WI38 (cell line): ENCODE results near the gene ASB4.

Experiments
- H3K4me3 ChIP-seq: 2 replicates; pipeline ENCODE4 v1.5.1; 2011; ENCODE audit warnings: low read depth, mild to moderate bottlenecking, control low read depth, low read length
- TF ChIP-seq, protein P1 (sequence below): IDR thresholded peaks from 2 replicates; pipeline ENCODE4 v1.5.1; 2012; ENCODE audit warnings: low read depth, mild to moderate bottlenecking, control low read depth, low read length

Gene ASB4

DNA sequence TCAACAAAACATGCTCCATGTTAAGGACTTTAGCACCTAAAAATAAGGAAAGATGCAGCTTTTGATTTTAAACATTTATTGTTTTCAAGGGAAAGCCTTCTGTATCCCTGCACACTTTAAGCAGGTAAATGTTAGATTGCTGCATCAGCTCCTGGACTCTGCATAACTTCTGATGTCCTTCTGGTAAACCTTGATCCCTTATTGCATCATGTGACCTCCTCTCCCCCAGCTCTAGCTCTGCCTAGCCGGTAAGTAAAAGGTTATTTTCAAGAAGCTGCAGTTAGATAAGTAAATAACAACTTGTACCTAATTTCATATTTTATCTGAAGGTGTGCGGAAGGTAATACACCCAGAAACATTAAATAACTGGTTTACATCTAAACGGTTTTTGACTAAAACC, 73.1 kb downstream of the ASB4 start:
- TF ChIP-seq, protein P1, sequence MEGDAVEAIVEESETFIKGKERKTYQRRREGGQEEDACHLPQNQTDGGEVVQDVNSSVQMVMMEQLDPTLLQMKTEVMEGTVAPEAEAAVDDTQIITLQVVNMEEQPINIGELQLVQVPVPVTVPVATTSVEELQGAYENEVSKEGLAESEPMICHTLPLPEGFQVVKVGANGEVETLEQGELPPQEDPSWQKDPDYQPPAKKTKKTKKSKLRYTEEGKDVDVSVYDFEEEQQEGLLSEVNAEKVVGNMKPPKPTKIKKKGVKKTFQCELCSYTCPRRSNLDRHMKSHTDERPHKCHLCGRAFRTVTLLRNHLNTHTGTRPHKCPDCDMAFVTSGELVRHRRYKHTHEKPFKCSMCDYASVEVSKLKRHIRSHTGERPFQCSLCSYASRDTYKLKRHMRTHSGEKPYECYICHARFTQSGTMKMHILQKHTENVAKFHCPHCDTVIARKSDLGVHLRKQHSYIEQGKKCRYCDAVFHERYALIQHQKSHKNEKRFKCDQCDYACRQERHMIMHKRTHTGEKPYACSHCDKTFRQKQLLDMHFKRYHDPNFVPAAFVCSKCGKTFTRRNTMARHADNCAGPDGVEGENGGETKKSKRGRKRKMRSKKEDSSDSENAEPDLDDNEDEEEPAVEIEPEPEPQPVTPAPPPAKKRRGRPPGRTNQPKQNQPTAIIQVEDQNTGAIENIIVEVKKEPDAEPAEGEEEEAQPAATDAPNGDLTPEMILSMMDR = no peak
- H3K4me3 ChIP-seq = no peak overlapping the region

DNA sequence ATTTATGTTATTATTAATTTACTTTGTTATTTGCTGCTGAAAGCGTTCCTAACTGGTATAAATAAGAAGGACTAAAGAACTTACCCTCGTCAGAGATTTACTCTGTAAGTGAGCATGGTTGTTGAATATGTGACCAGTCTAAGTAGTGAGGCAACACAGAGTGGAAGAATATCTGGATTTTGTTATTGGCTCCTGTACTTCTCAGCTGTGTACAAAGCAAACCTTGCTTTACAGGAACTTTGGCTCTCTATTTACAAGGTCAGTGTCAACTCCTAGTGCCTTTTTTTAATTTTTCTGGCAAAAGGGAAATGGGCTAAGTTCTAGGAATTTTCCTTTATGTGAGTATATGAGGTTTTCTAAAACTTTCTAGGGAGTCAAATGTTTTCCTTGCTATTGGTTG, 74.9 kb downstream of the ASB4 start:
- TF ChIP-seq, protein P1 = no peak
- no peak overlapping the region for H3K4me3 ChIP-seq

DNA sequence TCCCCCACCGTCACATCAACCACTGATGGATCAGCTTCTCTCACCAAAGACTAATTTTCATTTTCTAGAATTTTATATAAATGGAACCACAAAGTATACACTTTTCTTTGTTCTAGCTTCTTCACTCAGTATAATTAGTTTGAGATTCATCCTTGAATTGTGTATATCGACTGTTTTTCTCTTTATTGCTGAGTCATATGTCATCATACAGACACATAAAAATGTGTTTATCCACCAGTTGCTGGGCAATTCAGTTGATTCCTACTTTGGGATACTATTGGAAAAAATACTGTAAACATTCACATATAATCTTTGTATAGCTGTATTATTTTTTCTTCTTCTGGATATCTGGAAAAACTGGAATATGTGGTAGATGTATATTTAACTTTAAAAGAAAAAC, 84.0 kb downstream of the ASB4 start:
- TF ChIP-seq, protein P1 = no peak
- H3K4me3 ChIP-seq = no peak overlapping the region

DNA sequence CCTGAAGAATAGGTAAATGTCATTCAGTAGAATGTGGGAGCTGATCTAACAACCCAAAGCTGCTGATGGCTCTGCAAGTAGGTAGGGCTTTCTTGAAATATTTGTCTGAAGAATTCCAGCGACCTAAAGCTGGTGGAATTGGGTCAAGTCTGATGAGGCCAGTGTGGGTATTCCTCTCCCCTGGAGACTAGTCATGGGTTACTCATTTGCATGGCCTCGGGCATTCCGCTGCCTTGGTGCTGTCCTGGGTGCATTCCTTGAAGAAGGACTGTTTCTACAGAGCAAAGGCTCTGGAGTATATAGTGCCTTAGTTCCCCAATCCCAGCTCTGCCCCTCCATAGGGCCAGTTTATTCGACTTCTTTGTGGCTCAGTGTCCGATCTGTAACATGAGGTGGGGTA, 91.4 kb downstream of the ASB4 start:
- TF ChIP-seq, protein P1 = no peak
- no peak overlapping the region for H3K4me3 ChIP-seq

DNA sequence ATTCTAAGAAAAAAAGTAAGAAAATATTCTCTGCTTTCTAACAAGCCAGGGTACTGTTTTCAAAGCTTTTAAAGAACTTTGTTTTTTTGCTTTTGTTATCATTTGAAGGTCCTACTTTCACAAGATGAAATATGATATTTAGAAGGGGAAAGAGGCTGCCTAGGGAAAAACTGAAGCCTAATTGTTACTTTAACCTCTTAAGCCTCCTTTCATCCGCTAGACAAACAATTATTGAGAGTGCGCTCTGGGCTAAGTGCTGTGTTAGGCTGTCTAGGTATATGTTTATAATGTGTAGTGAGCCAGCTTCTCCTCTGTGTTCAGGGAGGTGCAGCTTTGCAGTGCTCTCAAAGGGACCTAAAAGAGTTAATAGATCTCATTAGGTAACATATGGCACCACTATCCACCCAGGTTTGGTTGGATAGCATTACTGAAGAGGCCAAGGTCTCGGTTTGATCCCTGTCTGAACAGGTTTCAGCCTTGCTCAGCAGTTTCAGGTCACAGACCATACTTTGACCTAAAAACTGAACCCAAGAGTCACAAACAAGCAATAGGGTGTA, 92.6 kb downstream of the ASB4 start:
- H3K4me3 ChIP-seq = no peak overlapping the region
- TF ChIP-seq, protein P1 = no peak

DNA sequence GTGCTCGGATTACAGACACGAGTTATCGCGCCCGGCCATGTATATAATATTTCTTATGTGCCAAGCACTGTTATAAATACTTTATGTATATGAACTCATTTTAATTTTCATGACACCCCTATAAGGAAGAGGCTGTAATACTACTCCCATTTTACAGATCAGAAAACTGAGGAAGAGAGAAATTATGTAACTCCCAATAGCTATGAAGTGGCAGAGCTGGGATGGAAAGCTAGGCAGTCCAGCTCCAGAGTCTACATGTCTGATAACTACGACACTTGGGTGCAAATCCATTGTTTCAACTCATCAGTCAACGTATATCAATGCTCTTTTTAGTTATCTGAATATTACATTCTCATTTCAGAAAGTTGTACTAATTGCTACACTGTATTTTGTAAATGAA, 93.6 kb downstream of the ASB4 start:
- H3K4me3 ChIP-seq = no peak overlapping the region
- TF ChIP-seq, protein P1 = no peak

DNA sequence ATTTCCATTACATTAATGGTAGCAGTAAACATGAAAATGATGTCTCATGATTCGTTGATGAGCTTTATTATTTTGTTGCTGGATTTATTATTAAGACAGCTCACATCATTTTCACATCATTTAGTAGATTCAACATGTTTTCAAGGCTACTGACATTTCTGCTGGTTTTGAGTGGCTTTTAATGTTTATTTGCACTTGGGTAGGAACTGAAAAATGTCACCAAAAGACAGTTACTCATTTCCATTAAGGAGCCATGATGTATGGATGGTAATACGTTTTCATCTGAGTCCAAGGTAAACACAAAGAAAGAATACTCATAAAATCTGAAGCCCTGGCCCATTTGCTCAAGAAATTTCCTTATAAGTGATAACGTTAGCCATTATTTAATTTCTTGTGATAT, 95.7 kb downstream of the ASB4 start:
- H3K4me3 ChIP-seq = no peak overlapping the region
- TF ChIP-seq, protein P1 = no peak
